ENCODE results near the gene ZBED2.

The ZBED2 gene

DNA sequence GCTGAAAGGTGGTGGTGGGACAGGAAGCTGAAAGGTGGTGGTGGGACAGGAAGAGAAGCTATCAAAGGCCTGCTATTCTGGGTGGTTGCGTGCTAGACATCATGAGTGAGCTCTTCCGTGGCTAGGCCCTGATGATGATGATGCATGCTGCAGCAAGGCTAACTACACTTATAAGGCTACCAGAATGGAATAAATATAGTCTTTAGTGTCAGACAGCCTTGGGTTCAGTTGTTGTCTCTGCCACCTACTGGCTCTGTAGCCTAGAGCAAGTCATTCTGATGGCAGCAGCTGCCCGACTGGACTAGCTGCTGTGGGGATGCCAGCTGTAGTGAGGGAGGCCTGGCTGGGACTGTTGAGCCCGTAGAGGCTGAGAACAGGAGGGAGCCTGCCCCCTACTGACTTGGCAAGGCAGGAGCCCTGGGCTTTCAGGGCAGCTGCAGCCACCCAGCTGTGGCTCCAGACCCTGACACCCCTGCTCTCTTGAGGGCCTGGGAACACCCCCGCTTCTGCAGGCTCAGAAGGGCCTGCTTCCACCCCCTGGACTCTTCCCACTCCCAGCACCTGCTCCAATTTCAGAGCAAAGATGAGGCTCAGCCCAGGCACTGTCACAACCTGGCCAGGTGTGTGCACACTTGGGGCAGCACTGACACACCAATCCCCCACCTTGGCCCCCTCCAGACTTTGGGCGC, 21.4 kb upstream of the ZBED2 start:
- no peaks in the 10 kb centered on the region for H3K9me3 ChIP-seq (ENCODE audit: control insufficient read depth, low read length)
- no peak overlapping the region for H3K9ac ChIP-seq (ENCODE audit: low read length)
- DNase-seq (ENCODE audit: low read depth): no peak
- no peak overlapping the region for H3K4me3 ChIP-seq (ENCODE audit: low read length)
- H3K36me3 ChIP-seq (ENCODE audit: control insufficient read depth, insufficient read depth, low read length, severe bottlenecking): no peaks in the 10 kb centered on the region
- H3K27me3 ChIP-seq (replicated peaks; ENCODE audit: control insufficient read depth, insufficient read depth, low read length): no peaks in the 10 kb centered on the region
- H3K4me1 ChIP-seq (ENCODE audit: control insufficient read depth, insufficient read depth, low read length): no peaks in the 10 kb centered on the region

DNA sequence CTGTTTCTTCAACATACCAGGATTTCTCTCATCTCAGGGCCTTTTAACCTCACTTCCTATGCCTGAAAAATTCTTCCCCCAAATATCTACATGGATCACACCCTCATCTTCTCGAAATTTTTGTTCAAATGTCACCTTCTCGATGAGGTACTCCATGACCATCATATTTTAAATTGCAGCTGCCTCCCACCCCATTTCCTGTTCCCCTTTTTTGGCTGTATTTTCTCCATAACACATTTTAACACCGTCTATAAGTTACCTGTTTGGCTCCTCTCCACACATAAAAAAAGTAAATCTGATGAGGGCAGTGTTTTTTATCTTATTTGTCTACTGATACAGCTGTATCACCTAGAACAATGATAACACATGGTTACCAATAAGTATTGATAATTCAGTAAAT, 20.7 kb upstream of the ZBED2 start:
- H3K4me3 ChIP-seq (ENCODE audit: low read length): no peak overlapping the region
- no peak for DNase-seq (ENCODE audit: low read depth)
- H3K4me1 ChIP-seq (ENCODE audit: control insufficient read depth, insufficient read depth, low read length): no peaks in the 10 kb centered on the region

DNA sequence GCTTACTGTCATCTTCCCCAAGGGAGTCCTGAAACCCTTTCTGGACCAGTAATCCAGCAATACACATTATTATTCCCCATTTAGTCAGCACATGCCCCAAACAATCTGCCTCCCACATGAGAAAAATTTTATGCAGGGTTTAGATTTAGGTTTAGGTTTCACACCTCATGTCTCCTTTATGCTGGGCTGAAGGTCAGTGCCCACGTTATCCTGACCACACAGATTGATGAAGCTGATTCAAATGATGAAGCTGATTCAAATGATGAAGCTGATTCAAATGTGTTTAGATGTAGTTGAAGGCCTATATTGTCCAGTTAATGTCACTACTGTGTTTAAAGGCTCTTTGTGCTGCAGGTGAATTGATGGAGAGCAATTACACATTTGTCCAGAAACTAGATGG, 18.1 kb upstream of the ZBED2 start:
- Histone ChIP-seq H3K9ac (ENCODE audit: low read length) (no peak overlapping the region), H3K27me3 (replicated peaks; ENCODE audit: control insufficient read depth, insufficient read depth, low read length) (no peaks in the 10 kb centered on the region), H3K4me1 (ENCODE audit: control insufficient read depth, insufficient read depth, low read length) (no peaks in the 10 kb centered on the region), H3K36me3 (ENCODE audit: control insufficient read depth, insufficient read depth, low read length, severe bottlenecking) (no peaks in the 10 kb centered on the region), H3K4me3 (ENCODE audit: low read length) (no peak overlapping the region), H3K9me3 (ENCODE audit: control insufficient read depth, low read length) (no peaks in the 10 kb centered on the region)
- no peak for DNase-seq (ENCODE audit: low read depth)

More for the DNA sequence above, 20.7 kb upstream of the ZBED2 start:
- Histone ChIP-seq H3K9me3 (ENCODE audit: control insufficient read depth, low read length) (no peaks in the 10 kb centered on the region), H3K36me3 (ENCODE audit: control insufficient read depth, insufficient read depth, low read length, severe bottlenecking) (no peaks in the 10 kb centered on the region), H3K27me3 (replicated peaks; ENCODE audit: control insufficient read depth, insufficient read depth, low read length) (no peaks in the 10 kb centered on the region), H3K9ac (ENCODE audit: low read length) (no peak overlapping the region)

DNA sequence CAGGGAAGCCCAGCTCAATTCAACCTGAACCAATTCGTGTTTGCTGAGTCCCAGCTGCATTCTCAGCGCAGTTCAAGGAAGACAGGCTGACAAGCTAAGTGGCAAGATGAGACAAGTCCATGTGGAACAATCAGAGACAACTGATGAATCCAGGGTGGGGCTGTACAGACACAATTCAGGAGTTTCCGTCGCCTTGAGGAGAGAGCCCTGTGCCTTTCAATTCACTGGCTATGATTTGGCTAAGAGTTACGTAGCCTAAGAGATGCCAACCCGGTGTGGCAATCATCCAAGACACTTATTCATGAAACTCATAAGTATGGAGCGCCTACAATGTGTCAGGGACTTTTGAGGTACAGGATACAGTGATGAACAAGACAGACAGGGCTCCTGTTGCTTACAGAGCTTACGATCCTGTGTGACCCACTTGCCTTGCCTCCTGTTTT, 15.5 kb upstream of the ZBED2 start:
- Histone ChIP-seq H3K9ac (ENCODE audit: low read length) (no peak overlapping the region), H3K27me3 (replicated peaks; ENCODE audit: control insufficient read depth, insufficient read depth, low read length) (no peaks in the 10 kb centered on the region), H3K36me3 (ENCODE audit: control insufficient read depth, insufficient read depth, low read length, severe bottlenecking) (no peaks in the 10 kb centered on the region), H3K4me3 (ENCODE audit: low read length) (no peak overlapping the region), H3K4me1 (ENCODE audit: control insufficient read depth, insufficient read depth, low read length) (no peaks in the 10 kb centered on the region), H3K9me3 (ENCODE audit: control insufficient read depth, low read length) (no peaks in the 10 kb centered on the region)
- no peak for DNase-seq (ENCODE audit: low read depth)

DNA sequence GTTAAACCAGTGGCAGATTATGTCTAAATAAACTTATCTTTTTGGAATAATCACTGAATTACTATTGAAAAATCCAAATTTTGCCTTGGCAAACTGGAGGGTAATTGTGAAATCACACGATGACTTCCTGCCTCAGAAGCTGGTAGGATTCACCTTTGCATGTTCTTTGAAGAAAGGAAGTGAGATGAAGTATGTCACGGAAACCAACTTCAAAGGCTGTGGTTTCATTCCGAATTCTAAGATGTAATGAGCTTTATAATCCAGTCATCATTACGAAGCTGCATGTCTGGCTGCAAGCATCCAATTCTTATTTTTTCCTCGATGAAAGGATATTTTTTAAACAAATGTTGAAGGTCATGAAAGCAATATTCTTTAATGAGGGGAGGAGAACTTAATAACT, 15.0 kb upstream of the ZBED2 start:
- no peaks in the 10 kb centered on the region for H3K27me3 ChIP-seq (replicated peaks; ENCODE audit: control insufficient read depth, insufficient read depth, low read length)
- H3K9ac ChIP-seq (ENCODE audit: low read length): no peak overlapping the region
- H3K4me3 ChIP-seq (ENCODE audit: low read length): no peak overlapping the region
- no peak for DNase-seq (ENCODE audit: low read depth)
- no peaks in the 10 kb centered on the region for H3K36me3 ChIP-seq (ENCODE audit: control insufficient read depth, insufficient read depth, low read length, severe bottlenecking)
- H3K9me3 ChIP-seq (ENCODE audit: control insufficient read depth, low read length): no peaks in the 10 kb centered on the region
- no peaks in the 10 kb centered on the region for H3K4me1 ChIP-seq (ENCODE audit: control insufficient read depth, insufficient read depth, low read length)

DNA sequence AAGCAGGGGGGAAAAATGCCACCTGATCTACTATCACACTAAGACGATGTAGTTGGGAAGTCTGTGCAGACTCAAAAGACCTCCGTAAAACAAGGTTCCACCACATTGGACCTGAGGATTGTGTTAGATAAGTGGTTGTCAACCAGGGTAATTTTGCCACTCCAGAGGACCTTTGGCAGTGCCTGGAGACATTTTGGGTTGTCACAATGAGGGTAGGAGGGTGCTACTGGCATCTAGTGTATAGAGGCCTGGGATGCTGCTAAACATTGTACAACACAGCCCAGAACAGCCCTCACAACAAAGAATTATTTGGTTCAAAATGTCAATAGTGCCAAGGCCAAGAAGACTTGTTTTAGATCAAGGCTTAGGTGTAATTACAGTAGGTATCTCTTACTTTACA, 14.6 kb upstream of the ZBED2 start:
- Histone ChIP-seq H3K9me3 (ENCODE audit: control insufficient read depth, low read length) (no peaks in the 10 kb centered on the region), H3K4me1 (ENCODE audit: control insufficient read depth, insufficient read depth, low read length) (no peaks in the 10 kb centered on the region), H3K4me3 (ENCODE audit: low read length) (no peak overlapping the region), H3K36me3 (ENCODE audit: control insufficient read depth, insufficient read depth, low read length, severe bottlenecking) (no peaks in the 10 kb centered on the region), H3K27me3 (replicated peaks; ENCODE audit: control insufficient read depth, insufficient read depth, low read length) (no peaks in the 10 kb centered on the region), H3K9ac (ENCODE audit: low read length) (no peak overlapping the region)
- no peak for DNase-seq (ENCODE audit: low read depth)

DNA sequence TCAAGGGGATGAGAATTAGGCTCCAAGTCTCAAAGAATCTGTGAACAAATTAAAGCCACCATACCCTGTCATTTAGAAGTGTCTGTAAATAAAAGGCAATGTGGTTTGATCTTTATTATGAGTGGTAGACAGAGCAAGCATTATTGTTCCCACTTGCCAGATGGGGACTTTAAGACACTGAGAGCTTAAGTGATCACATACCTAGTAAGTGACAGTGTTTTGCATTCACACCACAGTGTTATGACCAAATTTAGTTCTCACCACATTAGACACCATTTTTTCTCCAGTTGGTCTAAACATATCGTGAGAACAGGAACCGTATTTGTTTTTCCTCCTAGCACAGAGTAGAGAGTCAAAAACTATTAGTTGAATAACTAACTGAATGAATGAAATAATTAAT, 13.2 kb upstream of the ZBED2 start:
- Histone ChIP-seq H3K27me3 (replicated peaks; ENCODE audit: control insufficient read depth, insufficient read depth, low read length) (no peaks in the 10 kb centered on the region), H3K4me3 (ENCODE audit: low read length) (no peak overlapping the region), H3K4me1 (ENCODE audit: control insufficient read depth, insufficient read depth, low read length) (no peaks in the 10 kb centered on the region), H3K36me3 (ENCODE audit: control insufficient read depth, insufficient read depth, low read length, severe bottlenecking) (no peaks in the 10 kb centered on the region), H3K9ac (ENCODE audit: low read length) (no peak overlapping the region), H3K9me3 (ENCODE audit: control insufficient read depth, low read length) (no peaks in the 10 kb centered on the region)
- DNase-seq (ENCODE audit: low read depth): no peak

DNA sequence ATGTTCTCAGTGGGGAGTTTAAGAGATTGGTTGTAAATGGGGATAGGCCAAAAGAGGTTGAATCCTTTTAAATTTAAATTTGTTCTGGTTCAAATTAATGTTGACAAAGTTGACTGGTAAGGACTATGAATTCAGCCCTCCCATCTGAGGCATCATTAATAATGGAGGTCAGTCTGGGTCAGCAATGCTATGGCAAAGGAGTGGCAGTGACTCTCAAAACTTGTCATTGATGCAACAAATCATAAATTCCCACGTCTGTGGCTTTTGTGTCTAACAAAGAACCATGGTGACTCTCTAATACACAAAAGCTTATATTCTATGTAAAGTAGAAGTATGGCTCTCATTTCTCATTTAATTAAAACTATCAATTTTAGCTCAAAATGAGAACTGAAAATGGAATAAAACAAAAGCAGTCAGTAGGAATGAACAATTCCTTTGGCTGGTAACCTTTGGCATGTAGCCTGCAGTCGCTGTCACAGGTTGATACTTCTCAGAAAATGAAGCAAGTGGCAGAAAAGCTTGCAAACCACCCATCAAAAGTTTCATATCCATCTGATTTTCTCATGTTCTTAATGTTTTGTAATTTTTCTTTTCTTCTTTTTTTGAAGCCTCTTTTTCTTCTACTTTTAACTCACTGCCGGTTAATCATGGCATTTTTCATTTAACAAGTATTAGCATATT, 12.2 kb upstream of the ZBED2 start:
- H3K36me3 ChIP-seq (ENCODE audit: control insufficient read depth, insufficient read depth, low read length, severe bottlenecking): no peaks in the 10 kb centered on the region
- no peak for DNase-seq (ENCODE audit: low read depth)

DNA sequence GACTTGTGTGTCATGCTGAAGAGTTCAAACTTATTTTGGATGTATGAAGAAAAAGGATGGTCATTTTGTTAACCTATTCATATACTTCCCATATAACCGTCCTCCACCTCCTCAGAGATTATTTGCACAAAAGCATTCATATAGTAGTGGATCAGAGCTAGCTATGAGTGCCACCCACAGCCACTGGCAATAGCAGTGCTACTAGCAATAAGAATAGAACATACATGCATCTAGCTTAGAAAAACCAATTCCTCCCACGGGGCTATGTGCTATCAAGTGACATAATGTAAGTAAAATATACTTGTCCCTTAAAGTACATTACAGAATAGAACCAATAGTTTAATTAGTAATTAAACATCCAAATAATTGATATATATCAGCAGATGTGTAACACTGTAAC, 10.3 kb upstream of the ZBED2 start:
- no peaks in the 10 kb centered on the region for H3K4me1 ChIP-seq (ENCODE audit: control insufficient read depth, insufficient read depth, low read length)
- no peaks in the 10 kb centered on the region for H3K27me3 ChIP-seq (replicated peaks; ENCODE audit: control insufficient read depth, insufficient read depth, low read length)
- H3K4me3 ChIP-seq (ENCODE audit: low read length): no peak overlapping the region
- no peaks in the 10 kb centered on the region for H3K36me3 ChIP-seq (ENCODE audit: control insufficient read depth, insufficient read depth, low read length, severe bottlenecking)
- DNase-seq (ENCODE audit: low read depth): no peak
- no peaks in the 10 kb centered on the region for H3K9me3 ChIP-seq (ENCODE audit: control insufficient read depth, low read length)
- no peak overlapping the region for H3K9ac ChIP-seq (ENCODE audit: low read length)

More for the DNA sequence above, 12.2 kb upstream of the ZBED2 start:
- H3K27me3 ChIP-seq (replicated peaks; ENCODE audit: control insufficient read depth, insufficient read depth, low read length): no peaks in the 10 kb centered on the region
- H3K4me1 ChIP-seq (ENCODE audit: control insufficient read depth, insufficient read depth, low read length): no peaks in the 10 kb centered on the region
- no peak overlapping the region for H3K9ac ChIP-seq (ENCODE audit: low read length)
- H3K4me3 ChIP-seq (ENCODE audit: low read length): no peak overlapping the region
- no peaks in the 10 kb centered on the region for H3K9me3 ChIP-seq (ENCODE audit: control insufficient read depth, low read length)

DNA sequence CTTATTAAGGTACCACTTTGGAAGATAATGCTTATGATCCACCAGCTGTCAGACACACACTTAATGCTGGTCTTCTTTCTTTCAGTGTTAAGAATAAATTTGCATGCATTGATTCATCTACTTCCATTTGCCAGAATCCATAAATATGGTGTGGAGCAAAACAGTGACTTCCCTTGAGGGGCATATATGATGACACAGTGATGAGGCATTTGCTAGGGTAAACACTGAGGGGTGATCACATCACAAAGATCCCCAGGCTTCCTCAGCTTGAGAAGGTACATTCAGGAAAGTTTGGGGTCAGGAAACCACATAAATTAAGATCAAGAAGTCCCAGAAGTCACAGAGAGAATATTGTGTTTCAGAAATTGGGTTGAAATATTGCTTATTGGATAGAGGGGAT, 9.9 kb upstream of the ZBED2 start:
- no peaks in the 10 kb centered on the region for H3K27me3 ChIP-seq (replicated peaks; ENCODE audit: control insufficient read depth, insufficient read depth, low read length)
- no peak overlapping the region for H3K4me3 ChIP-seq (ENCODE audit: low read length)
- no peak overlapping the region for H3K9ac ChIP-seq (ENCODE audit: low read length)
- H3K36me3 ChIP-seq (ENCODE audit: control insufficient read depth, insufficient read depth, low read length, severe bottlenecking): no peaks in the 10 kb centered on the region
- no peaks in the 10 kb centered on the region for H3K4me1 ChIP-seq (ENCODE audit: control insufficient read depth, insufficient read depth, low read length)
- no peak for DNase-seq (ENCODE audit: low read depth)
- no peaks in the 10 kb centered on the region for H3K9me3 ChIP-seq (ENCODE audit: control insufficient read depth, low read length)

DNA sequence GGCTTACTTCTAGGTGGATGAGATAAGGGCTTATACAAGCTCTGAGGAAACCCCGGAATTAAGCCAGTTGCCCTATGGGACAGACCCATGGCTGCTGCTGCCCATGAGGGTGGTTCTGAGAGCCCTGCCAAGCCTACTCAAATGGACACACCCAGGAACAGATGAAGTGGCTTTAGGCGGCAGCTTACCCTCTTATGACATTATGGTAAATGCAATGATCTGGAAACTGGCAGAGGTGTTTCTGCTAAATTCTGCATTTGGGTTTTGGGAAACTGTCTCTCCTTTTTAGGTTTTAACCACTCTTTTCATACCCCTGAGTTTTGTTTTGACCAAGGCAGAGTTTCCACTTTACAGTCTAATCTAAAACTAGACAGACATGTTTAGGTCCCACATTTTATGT, 9.0 kb upstream of the ZBED2 start:
- H3K9ac ChIP-seq (ENCODE audit: low read length): no peak overlapping the region
- no peaks in the 10 kb centered on the region for H3K27me3 ChIP-seq (replicated peaks; ENCODE audit: control insufficient read depth, insufficient read depth, low read length)

DNA sequence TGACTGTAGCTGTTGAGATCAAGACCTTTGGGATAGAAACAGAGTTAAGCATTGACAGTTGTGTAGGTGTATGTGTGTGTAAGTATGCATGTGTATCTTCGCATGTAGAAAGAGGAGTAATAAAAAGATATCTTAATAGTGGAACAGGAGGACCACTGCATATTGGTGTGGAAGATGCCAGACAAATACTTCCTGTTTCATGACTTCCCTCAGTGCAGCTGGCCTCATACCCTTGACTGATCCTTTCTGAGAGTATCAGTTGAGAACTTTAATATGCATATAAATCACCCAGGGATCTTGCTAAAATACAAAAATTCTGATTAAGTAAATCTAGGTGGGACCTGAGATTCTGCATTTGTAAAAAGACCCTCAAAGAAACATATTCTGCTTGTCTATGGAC, 8.5 kb upstream of the ZBED2 start:
- DNase-seq (ENCODE audit: low read depth): no peak
- Histone ChIP-seq H3K36me3 (ENCODE audit: control insufficient read depth, insufficient read depth, low read length, severe bottlenecking) (no peaks in the 10 kb centered on the region), H3K27me3 (replicated peaks; ENCODE audit: control insufficient read depth, insufficient read depth, low read length) (no peaks in the 10 kb centered on the region), H3K9ac (ENCODE audit: low read length) (no peak overlapping the region), H3K4me1 (ENCODE audit: control insufficient read depth, insufficient read depth, low read length) (no peaks in the 10 kb centered on the region), H3K4me3 (ENCODE audit: low read length) (no peak overlapping the region), H3K9me3 (ENCODE audit: control insufficient read depth, low read length) (no peaks in the 10 kb centered on the region)

More for the DNA sequence above, 9.0 kb upstream of the ZBED2 start:
- no peak for DNase-seq (ENCODE audit: low read depth)
- H3K36me3 ChIP-seq (ENCODE audit: control insufficient read depth, insufficient read depth, low read length, severe bottlenecking): no peaks in the 10 kb centered on the region
- no peaks in the 10 kb centered on the region for H3K4me1 ChIP-seq (ENCODE audit: control insufficient read depth, insufficient read depth, low read length)
- H3K9me3 ChIP-seq (ENCODE audit: control insufficient read depth, low read length): no peaks in the 10 kb centered on the region
- no peak overlapping the region for H3K4me3 ChIP-seq (ENCODE audit: low read length)
